Right lobe of liver (tissue), 4 donors: ENCODE results near the gene OTUD4.

Experiments
- POLR2A ChIP-seq: fragments of 450-650 bp; IDR thresholded peaks from one replicate; pipeline ENCODE4 v1.6.1; 2017; ENCODE audit warnings: antibody characterized with exemption, mild to moderate bottlenecking
- TF ChIP-seq, protein P1 (sequence below), 4 donors: fragments of 200-600 bp in 3 of 4; fragments of 450-650 bp in 1 of 4; IDR thresholded peaks; one replicate each; pipeline versions ENCODE4 v1.5.1 to v1.8.0; 2016 to 2022; ENCODE audit warnings: antibody characterized with exemption in 4 of 4, mild to moderate bottlenecking in 2 of 4
- donor health status: DM: no; HTN: no; CAD: no.
- donor health status: DM: no; HTN: no; CAD: no.
- donor health status: DM: no; HTN: yes; CAD: no.

GRCh38 chr4:145200366-145200765 is 20.0 kb upstream of the OTUD4 start:
- TF ChIP-seq POLR2A: no peak
- TF ChIP-seq, protein P1, sequence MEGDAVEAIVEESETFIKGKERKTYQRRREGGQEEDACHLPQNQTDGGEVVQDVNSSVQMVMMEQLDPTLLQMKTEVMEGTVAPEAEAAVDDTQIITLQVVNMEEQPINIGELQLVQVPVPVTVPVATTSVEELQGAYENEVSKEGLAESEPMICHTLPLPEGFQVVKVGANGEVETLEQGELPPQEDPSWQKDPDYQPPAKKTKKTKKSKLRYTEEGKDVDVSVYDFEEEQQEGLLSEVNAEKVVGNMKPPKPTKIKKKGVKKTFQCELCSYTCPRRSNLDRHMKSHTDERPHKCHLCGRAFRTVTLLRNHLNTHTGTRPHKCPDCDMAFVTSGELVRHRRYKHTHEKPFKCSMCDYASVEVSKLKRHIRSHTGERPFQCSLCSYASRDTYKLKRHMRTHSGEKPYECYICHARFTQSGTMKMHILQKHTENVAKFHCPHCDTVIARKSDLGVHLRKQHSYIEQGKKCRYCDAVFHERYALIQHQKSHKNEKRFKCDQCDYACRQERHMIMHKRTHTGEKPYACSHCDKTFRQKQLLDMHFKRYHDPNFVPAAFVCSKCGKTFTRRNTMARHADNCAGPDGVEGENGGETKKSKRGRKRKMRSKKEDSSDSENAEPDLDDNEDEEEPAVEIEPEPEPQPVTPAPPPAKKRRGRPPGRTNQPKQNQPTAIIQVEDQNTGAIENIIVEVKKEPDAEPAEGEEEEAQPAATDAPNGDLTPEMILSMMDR (IDR thresholded peaks at IDR 0.05): no peak
